Activated T-cell treated with anti-CD3 and anti-CD28 coated beads for 24 hours (primary cell): ENCODE measurements around the gene SPINK14.

Experiments
- DNase-seq: peaks from one replicate; pipeline ENCODE4 v3.0.0-alpha.2; 2020; ENCODE audit warnings: low read depth

The SPINK14 gene

GRCh38 chr5:148168246-148168645, at the start of gene SPINK14:
TSS of gene SPINK14 (plus strand) at chr5:148168546. CDS start at chr5:148169733, 1,187 bp downstream.
- DNase-seq, result no peak

GRCh38 chr5:148120317-148120716, 48.0 kb upstream of the SPINK14 start:
- DNase-seq, result no peak

- no peak for DNase-seq
Measured at GRCh38 chr5:148125641-148126040, 42.7 kb upstream of the SPINK14 start.

GRCh38 chr5:148135091-148136048, 33.0 kb upstream of the SPINK14 start:
- DNase-seq, result no peak

GRCh38 chr5:148140846-148141245, 27.5 kb upstream of the SPINK14 start:
- no peak for DNase-seq

- no peak for DNase-seq
Measured at GRCh38 chr5:148141645-148142044, 26.7 kb upstream of the SPINK14 start.

- DNase-seq, result no peak
Measured at GRCh38 chr5:148145916-148146315, 22.4 kb upstream of the SPINK14 start.

- no peak for DNase-seq
Measured at GRCh38 chr5:148146487-148146886, 21.9 kb upstream of the SPINK14 start.

GRCh38 chr5:148147415-148147814, 20.9 kb upstream of the SPINK14 start:
- no peak for DNase-seq

GRCh38 chr5:148151872-148152271, 16.5 kb upstream of the SPINK14 start:
- DNase-seq, result no peak

- no peak for DNase-seq
Measured at GRCh38 chr5:148152781-148153180, 15.6 kb upstream of the SPINK14 start.

GRCh38 chr5:148156609-148157008, 11.7 kb upstream of the SPINK14 start:
- DNase-seq, result no peak

GRCh38 chr5:148162038-148162437, 6.3 kb upstream of the SPINK14 start:
- DNase-seq, result no peak

- no peak for DNase-seq
Measured at GRCh38 chr5:148163345-148163744, 5.0 kb upstream of the SPINK14 start.

- no peak for DNase-seq
Measured at GRCh38 chr5:148166550-148167283, 1.6 kb upstream of the SPINK14 start.

GRCh38 chr5:148172377-148172776, 4.0 kb downstream of the SPINK14 start:
- DNase-seq, result no peak

GRCh38 chr5:148176480-148176879, 8.1 kb downstream of the SPINK14 start:
- DNase-seq, result no peak

- DNase-seq, result no peak
Measured at GRCh38 chr5:148177207-148177606, 8.9 kb downstream of the SPINK14 start.

- DNase-seq, result no peak
Measured at GRCh38 chr5:148179234-148179824, 11.0 kb downstream of the SPINK14 start.

- no peak for DNase-seq
Measured at GRCh38 chr5:148186248-148187003, 18.1 kb downstream of the SPINK14 start.

GRCh38 chr5:148191010-148191409, 22.7 kb downstream of the SPINK14 start:
- no peak for DNase-seq

- no peak for DNase-seq
Measured at GRCh38 chr5:148193202-148193601, 24.9 kb downstream of the SPINK14 start.
